GM11168 (cell line): Measurements from ENCODE around the gene BEND4.

Experiments
- in situ Hi-C: fragments of 300-500 bp; cut with MboI; formaldehyde crosslinking; loops from one replicate; pipeline ENCODE4 v1.12.0; 2022; ENCODE audit warnings: low sequenced_read_pairs; ENCODE audit not compliant: unreplicated experiment

Gene BEND4

DNA sequence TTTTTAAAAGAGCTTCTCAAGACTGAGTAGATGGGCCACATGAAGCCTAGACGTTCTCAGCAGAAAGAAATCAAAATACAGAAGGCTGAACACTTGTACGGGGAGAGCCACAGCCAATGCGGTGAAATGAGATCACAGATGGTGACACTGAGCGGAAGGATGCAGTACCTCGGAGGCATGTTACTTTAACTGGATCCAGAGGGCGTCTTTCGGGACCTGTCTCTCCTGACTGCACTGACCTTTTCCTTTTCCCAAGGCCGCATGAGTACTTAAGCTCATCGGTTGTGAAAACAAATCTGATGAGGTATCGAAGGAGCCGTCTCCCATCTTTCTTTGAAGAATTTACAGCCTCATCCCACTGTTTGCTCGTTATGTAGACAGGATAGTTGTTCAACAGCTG, 32.6 kb downstream of the BEND4 start:
- in situ Hi-C loops = no loop called here

GRCh38 chr4:42112846-42113245, 39.6 kb downstream of the BEND4 start:
- in situ Hi-C loops = no loop called here

DNA sequence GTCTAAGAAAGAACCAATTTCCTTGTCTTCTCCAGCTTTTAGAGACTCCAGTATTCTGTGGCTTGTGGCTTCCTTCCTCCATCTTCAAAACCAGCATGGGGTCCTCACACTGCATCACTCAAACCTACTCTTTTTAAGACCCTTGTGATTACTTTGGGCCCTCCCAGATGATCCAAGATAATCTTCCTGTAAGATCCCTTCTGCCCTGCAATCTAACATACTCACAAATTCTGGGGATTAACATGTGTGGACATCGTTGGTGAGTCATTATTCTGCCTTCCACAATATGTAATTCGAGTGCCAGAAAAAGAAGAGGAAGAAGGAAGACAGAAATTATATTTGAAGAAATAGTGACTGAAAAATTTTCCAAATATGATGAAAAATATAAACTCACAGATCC, 47.9 kb downstream of the BEND4 start:
- in situ Hi-C loops = no loop called here

DNA sequence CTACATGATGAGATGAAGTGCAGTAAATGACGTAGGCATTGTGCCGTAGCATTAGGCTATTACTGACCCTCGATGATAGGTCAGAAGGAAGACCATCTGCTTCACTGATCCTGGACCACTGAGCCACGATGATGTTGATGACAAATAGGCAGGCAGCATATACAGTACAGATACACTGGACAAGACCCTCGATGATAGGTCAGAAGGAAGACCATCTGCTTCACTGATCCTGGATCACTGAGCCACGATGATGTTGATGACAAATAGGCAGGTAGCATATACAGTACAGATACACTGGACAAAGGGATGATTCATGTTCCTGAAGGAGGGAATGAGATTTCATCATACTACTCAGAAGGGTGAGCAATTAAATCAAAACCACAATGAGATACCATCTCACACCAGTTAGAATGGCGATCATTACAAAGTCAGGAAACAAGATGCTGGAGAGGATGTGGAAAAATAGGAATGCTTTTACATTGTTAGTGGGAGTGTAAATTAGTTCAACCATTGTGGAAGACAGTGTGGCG, 50.9 kb downstream of the BEND4 start:
- in situ Hi-C loops = no loop called here

DNA sequence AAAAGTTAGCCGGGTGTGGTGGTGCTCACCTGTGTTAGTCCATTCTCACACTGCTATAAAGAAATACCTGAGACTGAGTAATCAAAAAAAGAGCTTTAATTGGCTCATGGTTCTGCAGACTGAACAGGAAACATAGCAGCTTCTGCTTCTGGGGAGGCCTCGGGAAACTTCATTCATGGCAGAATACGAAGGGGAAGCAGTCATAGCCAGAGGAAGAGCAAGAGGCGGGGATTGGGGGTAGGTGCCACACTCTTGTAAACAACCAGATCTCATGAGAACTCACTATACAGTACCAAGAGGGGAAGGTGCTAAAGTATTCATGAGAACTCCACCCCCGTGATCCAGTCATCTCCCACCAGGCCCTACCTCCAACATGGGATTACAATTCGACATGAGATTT, 64.1 kb downstream of the BEND4 start:
- in situ Hi-C loops = no loop called here

DNA sequence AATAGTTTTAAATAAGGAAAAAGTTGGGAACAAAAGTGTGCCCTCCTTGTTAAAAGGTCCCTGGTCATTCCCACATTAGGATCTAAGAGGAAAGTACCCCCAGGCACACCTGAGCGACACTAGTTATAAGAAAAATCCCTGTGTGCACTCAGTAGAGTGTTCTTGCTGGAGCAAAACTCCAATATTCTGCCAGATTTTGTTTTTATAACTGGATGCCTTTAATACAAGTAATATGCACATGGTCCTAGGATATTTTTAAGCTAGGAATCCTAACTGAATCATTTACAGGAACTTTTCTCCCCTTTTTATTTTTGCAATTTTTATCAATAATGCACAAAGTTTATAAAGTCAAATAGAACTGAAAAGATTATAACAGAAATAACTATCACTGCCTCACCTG, 68.6 kb downstream of the BEND4 start:
- in situ Hi-C loops = no loop called here

- in situ Hi-C loops = no loop called here
These were observed 72.1 kb downstream of the BEND4 start for GRCh38 chr4:42080306-42080705.

- in situ Hi-C loops = no loop called here
These were observed 74.2 kb downstream of the BEND4 start for GRCh38 chr4:42078184-42078801.

DNA sequence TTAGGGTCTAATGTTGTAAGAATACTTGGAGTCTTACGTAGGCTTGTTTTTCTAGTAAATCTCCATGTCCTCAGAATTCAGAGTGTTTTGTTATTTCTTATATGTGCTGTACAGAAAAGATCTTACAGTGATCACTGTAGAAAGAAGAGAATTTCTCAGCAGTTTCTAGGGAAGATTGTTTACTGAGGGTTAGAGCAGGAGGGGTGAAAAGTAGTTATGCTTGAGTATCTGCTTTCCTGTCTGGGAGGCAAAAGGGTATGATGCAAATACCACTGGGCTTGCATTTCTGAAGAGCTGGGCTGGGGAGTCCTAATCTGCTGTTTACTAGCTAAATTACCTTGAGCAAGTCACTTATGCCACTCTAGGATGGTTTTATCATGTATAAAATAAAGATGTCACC, 78.2 kb downstream of the BEND4 start:
- in situ Hi-C loops = no loop called here

GRCh38 chr4:42070463-42070862, 82.0 kb downstream of the BEND4 start:
- in situ Hi-C loops = no loop called here

- in situ Hi-C loops = no loop called here
These were observed 85.2 kb downstream of the BEND4 start for GRCh38 chr4:42067264-42067663.

DNA sequence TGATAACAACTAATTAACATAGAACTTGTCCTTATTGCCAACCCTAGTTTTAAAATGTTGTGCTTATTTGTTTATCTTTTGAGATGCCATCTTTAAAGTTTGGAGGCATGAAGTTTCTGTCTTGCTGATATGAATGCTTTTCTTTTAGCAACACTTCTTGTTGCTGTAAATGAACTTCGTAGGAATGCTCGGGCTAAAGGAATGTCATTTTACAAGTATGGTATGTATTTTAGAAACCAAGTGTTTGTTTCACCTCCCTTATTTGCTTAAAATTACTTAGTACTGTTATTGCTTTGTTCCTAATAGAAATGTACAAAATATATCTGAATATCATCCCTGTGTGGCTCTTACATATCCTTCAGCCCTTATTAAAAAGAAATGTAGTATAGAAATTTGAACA, 86.1 kb downstream of the BEND4 start:
- in situ Hi-C loops = no loop called here
